SJSA1 (cell line): ENCODE data around the gene CCDC198. TPM values are rescaled to one million over a fixed set of nuclear protein-coding genes. Genes with fewer than 3 reads are reported as not detected.

Experiments
- total RNA-seq: library from RNA; depleted of rRNA; stranded (reverse); fragments of >200 nt; shearing (Covaris generic); gene quantifications from 2 replicates; pipeline ENCODE4 v1.2.3, GENCODE V29; 2014; rRNA removed

CCDC198 gene
- total RNA-seq, 1 experiment from 2014 or later: not detected

Other genes starting within 250 kb of the CCDC198 start
- gene EXOC5, start 225.0 kb downstream of the CCDC198 start, total RNA-seq: 58.0 and 75.9 TPM in 2 replicates
- 24.3 and 31.6 TPM in 2 replicates for gene AP5M1, start 224.9 kb downstream of the CCDC198 start, total RNA-seq
- 21.6 and 29.2 TPM in 2 replicates for gene NAA30, start 103.3 kb downstream of the CCDC198 start, total RNA-seq